HCT116 (cell line): Measurements from ENCODE around the gene OPN4.

Experiments used
- CTCF ChIP-seq, 3 experiments: fragments of 200-600 bp in 1 of 3; sonication (generic) in 1 of 3; IDR thresholded peaks in 2 of 3; conservative IDR thresholded peaks in 1 of 3; 2 replicates each; pipeline ENCODE4 v1.5.1; 2012 to 2017; ENCODE audit warnings: low read depth in 2 of 3, low read length in 2 of 3, antibody characterized with exemption in 1 of 3, borderline replicate concordance in 1 of 3, control low read depth in 1 of 3, mild to moderate bottlenecking in 1 of 3, mixed read lengths in 1 of 3, mixed run types in 1 of 3, moderate library complexity in 1 of 3; ENCODE audit not compliant: insufficient read depth in 1 of 3
- EGR1 ChIP-seq: IDR thresholded peaks from 2 replicates; pipeline ENCODE4 v1.6.1; 2012; ENCODE audit warnings: low read depth
- EZH2 ChIP-seq: fragments of 200-600 bp; sonication (generic); IDR thresholded peaks from 2 replicates; pipeline ENCODE4 v1.6.1; 2017; ENCODE audit warnings: antibody characterized with exemption, mixed run types
- EZH2phosphoT487 ChIP-seq: fragments of 200-600 bp; IDR thresholded peaks from 2 replicates; pipeline ENCODE4 v1.6.1; 2018; ENCODE audit warnings: antibody characterized with exemption, borderline replicate concordance
- FOSL1 ChIP-seq: IDR thresholded peaks from 2 replicates; pipeline ENCODE4 v1.6.1; 2012; ENCODE audit warnings: low read depth
- JUND ChIP-seq: IDR thresholded peaks from 2 replicates; pipeline ENCODE4 v1.6.1; 2012
- MAX ChIP-seq: IDR thresholded peaks from 2 replicates; pipeline ENCODE4 v1.6.1; 2012
- POLR2A ChIP-seq: IDR thresholded peaks from 2 replicates; pipeline ENCODE4 v1.7.0; 2011; ENCODE audit warnings: borderline replicate concordance; ENCODE audit not compliant: insufficient read depth, insufficient read length; ENCODE audit errors: extremely low read depth
- POLR2AphosphoS5 ChIP-seq: IDR thresholded peaks from 2 replicates; pipeline ENCODE4 v1.6.1; 2011; ENCODE audit warnings: mild to moderate bottlenecking, low read depth, low read length, moderate library complexity
- RAD21 ChIP-seq: IDR thresholded peaks from 2 replicates; pipeline ENCODE4 v1.6.1; 2012; ENCODE audit warnings: low read depth, mild to moderate bottlenecking
- REST ChIP-seq: IDR thresholded peaks from 2 replicates; pipeline ENCODE4 v1.6.1; 2012; ENCODE audit warnings: low read depth
- SIN3A ChIP-seq: IDR thresholded peaks from 2 replicates; pipeline ENCODE4 v1.6.1; 2012; ENCODE audit warnings: low read depth
- SP1 ChIP-seq: IDR thresholded peaks from 2 replicates; pipeline ENCODE4 v1.6.1; 2012; ENCODE audit warnings: low read depth

- TF ChIP-seq CTCF (IDR thresholded peaks at IDR 0.05 in 2 of 3, conservative IDR thresholded peaks at IDR 0.05 in 1 of 3; ENCODE audit: borderline replicate concordance in 1 of 3, insufficient read depth in 1 of 3, low read depth in 2 of 3, low read length in 2 of 3) = no peak
- TF ChIP-seq SP1 = no peak
- no peak for TF ChIP-seq POLR2A
- no peak for TF ChIP-seq POLR2AphosphoS5
- no peak for TF ChIP-seq MAX
- no peak for TF ChIP-seq FOSL1
- no peak for TF ChIP-seq EZH2
- TF ChIP-seq REST = no peak
- no peak for TF ChIP-seq SIN3A
- no peak for TF ChIP-seq JUND
- TF ChIP-seq EZH2phosphoT487 = no peak
- no peak for TF ChIP-seq RAD21
- TF ChIP-seq EGR1 = no peak
Measured at GRCh38 chr10:86655596-86655995, 1.2 kb downstream of the OPN4 start.
